Measurements from ENCODE around the gene MRPS6. TPM values are rescaled to one million over a fixed set of nuclear protein-coding genes. Genes with fewer than 3 reads are reported as not detected.

Gene MRPS6
- total RNA-seq, 1 experiment from 2014 or later: 23.6 TPM

DNA sequence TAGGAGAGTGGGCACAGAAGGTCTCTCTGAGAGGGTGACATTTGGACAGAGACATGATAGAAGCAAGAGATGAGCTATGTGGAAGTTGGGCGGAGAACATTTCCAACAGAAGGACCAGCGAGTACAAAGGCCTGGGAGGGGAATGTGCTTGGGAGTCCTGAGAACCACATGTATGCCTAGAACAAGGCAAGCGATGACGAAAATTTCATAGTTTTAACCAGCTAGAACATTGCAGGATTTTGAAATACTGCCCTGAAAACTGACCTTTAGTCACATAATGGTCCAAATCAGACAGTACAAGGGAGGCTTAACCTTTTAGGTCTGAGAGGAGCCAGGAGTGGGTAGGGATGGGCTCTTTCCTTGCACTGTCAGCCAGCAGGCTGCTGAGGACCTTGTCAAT, 68.0 kb downstream of the MRPS6 start:
- Histone ChIP-seq H3K27ac (no peak overlapping the region), H3K4me1 (replicated peaks) (no peaks in the 10 kb centered on the region), H3K27me3 (replicated peaks) (no peaks in the 10 kb centered on the region), H3K36me3 (peaks cover 41% of the 10 kb centered on the region), H3K9me3 (replicated peaks) (peaks cover 2% of the 10 kb centered on the region; the same call in 1 of the 2 replicates), H3K4me3 (no peak overlapping the region)
- no peak for DNase-seq (ENCODE audit: low read depth in 1 of 2, low spot score in 2 of 2)

DNA sequence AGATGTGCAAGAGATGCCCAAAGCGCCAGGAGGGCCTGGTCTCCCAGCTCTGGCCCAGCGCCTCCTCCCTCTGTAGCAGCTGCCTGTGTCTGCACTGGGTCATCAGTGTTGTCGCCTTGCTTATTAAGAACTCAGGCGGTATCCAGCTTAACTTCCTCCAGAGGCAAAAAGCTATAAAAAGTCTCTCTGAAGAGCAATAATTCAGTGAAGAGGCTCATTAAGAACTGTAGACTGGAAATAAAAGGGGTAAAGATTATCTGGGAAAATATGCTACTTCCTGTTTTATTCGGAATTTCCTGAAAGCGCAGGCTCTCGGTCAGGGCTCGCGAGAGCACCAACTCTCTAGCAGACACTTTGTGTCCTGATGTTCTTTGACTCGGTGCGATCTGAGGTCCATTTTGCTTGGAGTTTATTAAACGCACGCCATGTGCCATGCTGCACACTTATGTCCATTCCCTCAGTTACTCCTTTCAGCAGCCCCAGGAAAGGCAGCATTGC, 70.4 kb downstream of the MRPS6 start:
- DNase-seq (ENCODE audit: low read depth in 1 of 2, low spot score in 2 of 2): no peak
- no peaks in the 10 kb centered on the region for H3K27me3 ChIP-seq (replicated peaks)
- no peak overlapping the region for H3K4me3 ChIP-seq
- H3K36me3 ChIP-seq: peaks cover 33% of the 10 kb centered on the region
- peaks cover 2% of the 10 kb centered on the region; the same call in 1 of the 2 replicates for H3K9me3 ChIP-seq (replicated peaks)
- peaks cover 11% of the 10 kb centered on the region for H3K4me1 ChIP-seq (replicated peaks)
- H3K27ac ChIP-seq: no peak overlapping the region

DNA sequence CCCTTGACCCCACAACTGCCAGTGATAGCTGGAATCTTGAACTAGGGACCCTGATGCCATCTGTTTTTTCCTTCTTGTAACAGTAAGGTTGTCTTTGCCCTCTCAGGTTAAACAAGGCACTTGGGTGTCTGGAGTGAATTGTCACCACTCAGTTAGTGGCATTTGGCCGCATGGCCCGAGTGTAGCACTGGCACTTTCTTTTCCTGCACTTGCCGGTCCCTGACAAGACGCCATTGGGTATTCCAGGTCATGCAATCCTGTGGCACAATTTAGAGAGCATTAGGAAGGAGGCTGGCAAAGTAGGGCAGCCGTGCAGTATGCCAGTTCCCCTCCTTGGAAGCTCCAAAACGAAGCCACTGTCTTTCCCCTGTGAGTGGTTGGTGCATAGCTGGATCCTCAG, 70.8 kb downstream of the MRPS6 start:
- H3K9me3 ChIP-seq (replicated peaks): peaks cover 2% of the 10 kb centered on the region; the same call in 1 of the 2 replicates
- H3K36me3 ChIP-seq: peaks cover 32% of the 10 kb centered on the region
- DNase-seq (ENCODE audit: low read depth in 1 of 2, low spot score in 2 of 2): no peak

DNA sequence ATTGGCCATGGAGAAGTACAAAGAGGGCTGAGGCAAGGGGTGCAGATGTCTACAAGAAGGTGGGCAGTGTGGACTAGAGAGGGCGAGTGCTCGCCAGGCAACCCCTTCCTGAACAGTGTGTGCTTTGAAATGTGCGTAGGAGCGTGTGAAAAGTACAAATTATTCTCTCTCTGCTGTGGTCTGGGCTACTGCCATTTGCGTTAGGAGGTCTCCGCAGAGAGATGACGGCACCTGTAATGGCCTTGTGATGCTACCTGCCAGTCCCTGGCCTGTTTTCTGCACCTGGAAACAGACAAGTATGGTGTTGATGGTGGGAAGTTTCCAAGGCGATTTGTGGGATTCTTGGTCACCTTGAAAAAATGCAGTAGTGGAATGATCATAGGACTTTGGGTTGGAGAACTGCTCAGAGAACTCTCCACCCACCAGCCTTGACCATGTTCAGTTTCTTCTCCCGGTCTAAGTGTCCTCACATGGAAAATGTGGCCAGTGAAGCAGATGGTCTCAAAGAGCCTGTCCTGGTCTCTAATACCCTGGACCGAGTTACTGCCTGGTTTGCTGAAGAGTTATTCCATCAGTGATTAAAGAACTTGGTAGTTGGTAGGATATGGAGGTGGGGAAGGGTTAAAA, 74.5 kb downstream of the MRPS6 start:
- H3K36me3 ChIP-seq: peaks cover 24% of the 10 kb centered on the region

More for the DNA sequence above, 70.8 kb downstream of the MRPS6 start:
- Histone ChIP-seq H3K27me3 (replicated peaks) (no peaks in the 10 kb centered on the region), H3K4me3 (no peak overlapping the region), H3K4me1 (replicated peaks) (peaks cover 12% of the 10 kb centered on the region), H3K27ac (no peak overlapping the region)

DNA sequence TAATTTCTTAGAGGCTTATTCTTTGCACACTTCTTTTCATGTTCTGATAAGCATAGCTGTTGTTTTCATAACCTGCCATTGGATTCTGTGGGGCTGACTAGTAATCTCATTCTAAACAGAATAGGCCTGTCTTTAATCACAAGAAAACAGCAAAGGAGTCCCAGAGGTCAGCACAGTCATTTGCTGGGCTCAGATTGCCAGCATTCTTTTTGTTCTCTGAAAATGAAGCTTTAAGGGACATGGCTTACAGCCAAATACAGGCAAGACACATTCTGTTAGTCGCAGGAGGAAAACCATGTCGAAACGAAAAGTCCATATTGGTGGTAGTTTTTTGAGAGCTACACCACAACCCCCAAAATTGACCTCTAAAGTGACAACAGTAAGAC, 75.0 kb downstream of the MRPS6 start:
- Histone ChIP-seq H3K9me3 (replicated peaks) (peaks cover 2% of the 10 kb centered on the region), H3K27ac (no peak overlapping the region), H3K4me1 (replicated peaks) (peaks cover 12% of the 10 kb centered on the region), H3K36me3 (peaks cover 19% of the 10 kb centered on the region), H3K4me3 (no peak overlapping the region), H3K27me3 (replicated peaks) (no peaks in the 10 kb centered on the region)
- DNase-seq (ENCODE audit: low read depth in 1 of 2, low spot score in 2 of 2): no peak

More for the DNA sequence above, 74.5 kb downstream of the MRPS6 start:
- no peaks in the 10 kb centered on the region for H3K27me3 ChIP-seq (replicated peaks)
- no peak overlapping the region for H3K4me3 ChIP-seq
- no peak for DNase-seq (ENCODE audit: low read depth in 1 of 2, low spot score in 2 of 2)
- H3K9me3 ChIP-seq (replicated peaks): peaks cover 2% of the 10 kb centered on the region
- no peak overlapping the region for H3K27ac ChIP-seq
- H3K4me1 ChIP-seq (replicated peaks): peaks cover 12% of the 10 kb centered on the region

DNA sequence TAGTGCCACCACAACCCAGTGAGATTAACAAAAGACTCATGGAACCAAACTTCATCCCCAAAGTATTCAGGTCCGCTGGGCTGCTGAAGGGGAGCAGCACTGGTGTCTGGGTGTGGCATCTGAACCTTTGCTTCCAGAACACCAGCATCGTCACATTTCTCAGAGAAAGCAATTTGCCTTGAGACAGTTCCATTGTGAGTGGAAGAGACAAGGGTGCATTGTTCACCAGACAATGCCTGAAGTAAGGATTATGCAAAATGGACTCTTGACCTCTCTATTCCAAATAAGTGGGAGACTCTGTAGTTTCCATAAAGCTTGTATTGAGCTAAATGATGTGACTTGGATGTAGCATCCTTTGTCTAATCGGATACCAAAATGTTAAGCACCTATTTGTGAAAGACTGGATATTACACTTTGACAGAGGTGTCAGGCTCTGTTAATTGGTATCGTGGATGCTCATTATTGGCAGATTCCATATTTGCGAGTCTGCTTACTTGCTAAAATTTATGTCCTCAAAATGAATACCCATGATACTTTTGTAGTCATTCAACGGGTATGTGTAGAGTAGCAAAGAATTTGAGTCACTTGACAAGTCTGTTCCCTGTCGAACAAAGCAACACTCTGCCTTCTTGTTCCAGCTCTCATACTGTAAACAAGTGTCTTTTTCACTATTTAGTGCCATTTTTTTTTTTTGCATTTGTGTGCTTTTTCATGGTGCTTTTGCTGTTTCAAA, 75.6 kb downstream of the MRPS6 start:
- Histone ChIP-seq H3K4me3 (no peak overlapping the region), H3K27me3 (replicated peaks) (no peaks in the 10 kb centered on the region), H3K27ac (no peak overlapping the region), H3K9me3 (replicated peaks) (peaks cover 2% of the 10 kb centered on the region), H3K4me1 (replicated peaks) (peaks cover 12% of the 10 kb centered on the region), H3K36me3 (peaks cover 13% of the 10 kb centered on the region)
- no peak for DNase-seq (ENCODE audit: low read depth in 1 of 2, low spot score in 2 of 2)

DNA sequence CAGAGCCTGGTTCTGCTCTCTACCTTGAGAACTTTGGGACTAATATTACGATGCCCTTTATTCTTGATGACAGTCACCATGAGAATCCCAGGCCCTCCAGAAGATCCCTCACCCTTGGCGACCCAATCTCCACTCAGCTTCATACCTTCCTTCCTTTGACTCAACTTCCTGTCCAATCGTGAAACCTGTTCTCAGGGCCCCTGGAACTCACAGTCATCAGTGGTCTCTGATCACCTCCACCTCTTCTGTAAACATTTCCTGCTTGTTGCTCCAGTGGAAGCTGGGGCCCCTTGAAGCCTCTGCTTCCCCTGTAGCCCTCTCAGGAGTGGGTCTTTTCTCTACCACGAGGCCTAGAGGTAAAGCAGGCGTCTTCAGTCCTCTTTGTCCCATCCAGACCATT, 79.1 kb downstream of the MRPS6 start:
- H3K4me3 ChIP-seq: no peak overlapping the region
- H3K27ac ChIP-seq: no peak overlapping the region
- H3K36me3 ChIP-seq: no peaks in the 10 kb centered on the region
- peaks cover 12% of the 10 kb centered on the region for H3K4me1 ChIP-seq (replicated peaks)
- no peaks in the 10 kb centered on the region; the same call in 1 of the 2 replicates for H3K9me3 ChIP-seq (replicated peaks)
- no peak for DNase-seq (ENCODE audit: low read depth in 1 of 2, low spot score in 2 of 2)
- H3K27me3 ChIP-seq (replicated peaks): no peaks in the 10 kb centered on the region

DNA sequence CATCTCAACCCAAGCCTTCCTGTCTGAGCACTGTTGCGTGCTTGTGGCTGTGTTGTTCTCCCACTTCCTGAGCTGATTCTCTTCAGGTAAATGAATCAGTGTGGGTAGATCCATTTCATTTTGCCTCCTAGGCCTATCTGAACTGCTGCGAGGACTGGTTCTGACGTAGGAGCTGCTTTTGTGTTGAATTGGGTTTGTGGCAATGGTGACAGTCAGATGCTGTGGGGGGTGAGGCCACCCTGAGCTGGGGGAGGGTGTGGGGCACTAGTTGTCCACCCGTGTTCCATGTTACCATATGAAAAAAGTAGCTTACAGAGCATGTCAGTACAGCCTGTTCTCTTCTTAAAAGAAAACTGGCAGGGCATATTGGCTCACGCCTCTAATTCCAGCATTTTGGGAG, 81.5 kb downstream of the MRPS6 start:
- DNase-seq (ENCODE audit: low read depth in 1 of 2, low spot score in 2 of 2): no peak
- Histone ChIP-seq H3K9me3 (replicated peaks) (0 out of 2 replicates have a peak, but pooled peaks cover under 1% of the 10 kb centered on the region), H3K27me3 (replicated peaks) (no peaks in the 10 kb centered on the region), H3K27ac (no peak overlapping the region), H3K4me3 (no peak overlapping the region), H3K4me1 (replicated peaks) (no peaks in the 10 kb centered on the region), H3K36me3 (no peaks in the 10 kb centered on the region)

DNA sequence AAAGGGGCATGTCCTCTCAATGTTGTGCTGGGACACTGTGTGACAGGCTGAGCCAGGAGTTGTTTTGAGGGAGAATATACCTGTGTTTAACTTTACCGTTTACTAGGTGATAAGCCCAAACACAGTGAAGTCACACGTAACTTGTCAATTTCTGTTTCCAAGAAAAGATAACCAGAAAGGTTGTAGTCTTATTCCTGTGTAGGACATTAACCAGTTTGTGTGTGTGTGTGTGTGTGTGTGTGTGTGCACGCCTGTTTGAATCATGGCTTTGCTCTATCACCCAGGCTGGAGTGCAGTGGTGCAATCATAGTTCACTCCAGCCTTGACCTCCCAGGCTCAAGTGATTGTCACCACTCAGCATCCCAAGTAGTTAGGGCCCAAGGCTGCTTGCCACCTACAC, 83.6 kb downstream of the MRPS6 start:
- Histone ChIP-seq H3K27ac (no peak overlapping the region), H3K27me3 (replicated peaks) (no peaks in the 10 kb centered on the region), H3K4me1 (replicated peaks) (no peaks in the 10 kb centered on the region), H3K4me3 (no peak overlapping the region), H3K9me3 (replicated peaks) (0 out of 2 replicates have a peak, but pooled peaks cover 7% of the 10 kb centered on the region), H3K36me3 (no peaks in the 10 kb centered on the region)
- DNase-seq (ENCODE audit: low read depth in 1 of 2, low spot score in 2 of 2): no peak

DNA sequence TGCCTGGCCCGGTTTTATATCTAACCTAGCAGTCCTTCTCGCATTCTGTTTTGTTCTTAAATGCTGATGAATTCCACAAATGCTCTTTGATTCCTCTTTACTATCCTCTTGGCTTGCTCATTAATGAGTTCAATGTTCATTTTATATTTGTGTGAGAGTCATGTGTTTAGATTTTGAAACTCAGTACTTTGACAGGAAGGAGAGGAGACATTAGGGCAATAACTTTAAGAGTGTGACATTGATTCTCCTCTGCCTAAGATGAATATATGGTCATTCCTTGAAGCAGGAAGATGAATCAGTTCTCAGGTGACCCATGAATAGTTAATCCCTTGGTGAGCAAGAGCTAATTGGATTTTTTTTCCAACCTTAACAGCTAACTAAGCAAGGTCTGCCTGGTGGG, 84.1 kb downstream of the MRPS6 start:
- Histone ChIP-seq H3K4me1 (replicated peaks) (no peaks in the 10 kb centered on the region), H3K27ac (no peak overlapping the region), H3K9me3 (replicated peaks) (0 out of 2 replicates have a peak, but pooled peaks cover 7% of the 10 kb centered on the region), H3K27me3 (replicated peaks) (no peaks in the 10 kb centered on the region), H3K4me3 (no peak overlapping the region), H3K36me3 (no peaks in the 10 kb centered on the region)
- no peak for DNase-seq (ENCODE audit: low read depth in 1 of 2, low spot score in 2 of 2)

DNA sequence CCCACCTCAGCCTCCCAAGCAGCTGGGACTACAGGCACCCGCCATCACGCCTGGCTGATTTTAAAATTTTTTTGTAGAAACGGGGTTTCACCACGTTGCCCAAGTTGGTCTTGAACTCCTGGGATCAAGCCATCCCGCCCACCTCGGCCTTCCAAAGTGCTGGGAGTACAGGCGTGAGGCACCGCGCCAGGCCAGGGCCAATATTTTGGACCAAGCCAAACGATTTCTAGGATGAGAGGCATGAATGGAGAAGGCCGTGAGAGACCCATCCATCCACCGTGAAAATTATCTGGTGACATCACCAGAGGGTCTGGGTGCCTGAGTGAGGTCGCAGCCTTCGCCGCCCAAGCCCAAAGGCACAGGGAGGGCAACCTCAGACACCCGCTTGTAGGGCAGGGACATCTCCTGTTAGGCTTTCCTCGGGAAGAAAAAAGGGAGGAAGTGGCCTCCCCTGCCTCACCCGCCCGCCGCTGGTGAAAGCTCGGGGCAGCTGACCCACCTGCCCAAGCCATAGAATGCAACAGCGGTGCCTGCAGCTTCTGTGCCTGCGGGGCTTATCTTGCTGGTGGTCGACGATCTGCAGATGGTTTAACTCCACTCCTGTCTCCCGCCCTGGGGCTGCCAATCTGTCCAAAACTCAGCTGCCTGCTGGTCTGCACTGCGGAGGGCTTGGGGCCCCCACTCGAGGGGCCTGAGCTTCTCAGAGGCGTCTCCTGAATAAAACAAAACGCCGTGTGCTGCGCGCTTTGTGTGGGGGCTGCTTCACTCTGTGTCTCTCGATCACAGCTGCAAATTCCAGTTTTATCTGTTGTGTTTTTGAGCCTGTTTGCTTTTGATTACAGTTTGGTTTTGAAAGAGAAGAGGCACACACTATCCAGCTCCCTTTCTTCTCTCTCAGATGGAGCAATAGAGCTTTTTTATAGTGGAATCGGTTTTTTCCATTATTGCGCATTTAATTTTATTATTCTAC, 85.8 kb downstream of the MRPS6 start:
- H3K27ac ChIP-seq: no peak overlapping the region
- H3K9me3 ChIP-seq (replicated peaks): 0 out of 2 replicates have a peak, but pooled peaks cover 7% of the 10 kb centered on the region
- no peaks in the 10 kb centered on the region for H3K4me1 ChIP-seq (replicated peaks)
- H3K4me3 ChIP-seq: no peak overlapping the region
- DNase-seq (ENCODE audit: low read depth in 1 of 2, low spot score in 2 of 2): no peak
- H3K27me3 ChIP-seq (replicated peaks): no peaks in the 10 kb centered on the region
- H3K36me3 ChIP-seq: no peaks in the 10 kb centered on the region

DNA sequence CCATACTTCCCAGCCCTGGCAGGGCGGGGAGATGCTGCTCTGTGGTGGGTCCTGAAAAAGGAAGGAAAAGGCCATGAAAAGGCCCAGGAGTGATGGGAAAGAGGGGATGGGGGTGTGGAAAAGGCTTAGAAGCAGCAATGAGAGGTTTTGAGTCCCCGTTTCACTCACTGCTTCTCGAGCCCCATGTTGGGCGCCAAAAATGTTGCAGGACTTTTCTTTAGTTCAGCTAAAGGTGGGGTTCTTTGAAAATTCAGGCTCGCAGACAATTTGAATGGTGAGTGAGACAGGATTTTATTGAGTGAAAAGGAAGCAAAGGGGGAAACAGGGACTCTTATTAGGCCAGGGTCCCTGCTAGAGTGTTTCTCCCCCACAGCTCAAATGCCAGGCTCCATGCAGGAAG, 93.1 kb downstream of the MRPS6 start:
- peaks cover 27% of the 10 kb centered on the region for H3K9me3 ChIP-seq (replicated peaks)
- H3K4me1 ChIP-seq (replicated peaks): no peaks in the 10 kb centered on the region
- no peak overlapping the region for H3K27ac ChIP-seq
- no peaks in the 10 kb centered on the region for H3K27me3 ChIP-seq (replicated peaks)
- no peak overlapping the region for H3K4me3 ChIP-seq
- H3K36me3 ChIP-seq: no peaks in the 10 kb centered on the region
- no peak for DNase-seq (ENCODE audit: low read depth in 1 of 2, low spot score in 2 of 2)

DNA sequence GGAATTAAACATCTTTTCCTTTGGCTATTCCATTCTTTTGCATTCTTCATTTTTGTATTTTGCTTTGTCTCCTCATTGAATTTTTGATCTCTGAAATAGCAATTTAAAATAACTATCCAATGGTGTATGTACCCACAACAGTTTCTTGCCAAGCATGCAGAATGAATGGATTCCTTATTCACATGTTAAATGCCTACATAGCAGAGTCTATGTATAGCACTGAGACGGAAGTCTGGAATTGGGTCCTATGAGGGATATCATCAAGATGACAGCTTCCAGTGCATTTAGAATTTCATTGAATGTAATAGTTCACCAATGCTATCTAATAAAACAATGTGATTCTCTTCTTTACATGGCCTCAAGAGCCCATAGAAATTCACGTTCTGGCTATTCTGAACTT, 97.5 kb downstream of the MRPS6 start:
- DNase-seq (ENCODE audit: low read depth in 1 of 2, low spot score in 2 of 2): no peak
- no peak overlapping the region for H3K4me3 ChIP-seq
- H3K27ac ChIP-seq: no peak overlapping the region
- no peaks in the 10 kb centered on the region for H3K36me3 ChIP-seq
- no peaks in the 10 kb centered on the region for H3K4me1 ChIP-seq (replicated peaks)
- peaks cover 32% of the 10 kb centered on the region for H3K9me3 ChIP-seq (replicated peaks)
- no peaks in the 10 kb centered on the region for H3K27me3 ChIP-seq (replicated peaks)

Data from SJSA1 (cell line).